Measurements from ENCODE around the gene NEK2. TPM values are rescaled to one million over a fixed set of nuclear protein-coding genes. Genes with fewer than 3 reads are reported as not detected.
A peak's percentile ranks its signal among the peaks of the same experiment; 100 is the strongest.

Gene NEK2
- total RNA-seq, 2 donors from 2014 or later, result 9.3 to 31.2 TPM

DNA sequence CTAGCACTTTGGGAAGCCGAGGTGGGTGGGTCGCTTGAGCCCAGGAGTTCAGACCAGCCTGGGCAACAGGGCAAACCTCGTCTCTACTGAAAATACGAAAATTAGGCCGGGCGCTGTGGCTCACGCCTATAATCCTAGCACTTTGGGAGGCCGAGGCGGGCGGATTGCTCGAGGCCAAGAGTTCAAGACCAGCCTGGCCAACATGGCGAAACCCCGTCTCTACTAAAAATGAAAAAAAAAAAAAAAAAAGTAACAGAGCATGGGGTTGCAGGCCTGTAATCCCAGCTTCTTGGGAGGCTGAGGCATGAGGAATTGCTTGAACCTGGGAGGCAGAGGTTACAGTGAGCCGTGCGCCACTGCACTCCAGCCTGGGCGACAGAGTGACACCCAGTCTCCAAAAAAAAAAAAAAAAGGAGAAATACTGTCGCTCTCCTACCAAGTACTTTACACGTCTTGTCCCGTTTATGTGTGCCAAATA, 724 bp upstream of the NEK2 start:
- TF ChIP-seq, protein P1, sequence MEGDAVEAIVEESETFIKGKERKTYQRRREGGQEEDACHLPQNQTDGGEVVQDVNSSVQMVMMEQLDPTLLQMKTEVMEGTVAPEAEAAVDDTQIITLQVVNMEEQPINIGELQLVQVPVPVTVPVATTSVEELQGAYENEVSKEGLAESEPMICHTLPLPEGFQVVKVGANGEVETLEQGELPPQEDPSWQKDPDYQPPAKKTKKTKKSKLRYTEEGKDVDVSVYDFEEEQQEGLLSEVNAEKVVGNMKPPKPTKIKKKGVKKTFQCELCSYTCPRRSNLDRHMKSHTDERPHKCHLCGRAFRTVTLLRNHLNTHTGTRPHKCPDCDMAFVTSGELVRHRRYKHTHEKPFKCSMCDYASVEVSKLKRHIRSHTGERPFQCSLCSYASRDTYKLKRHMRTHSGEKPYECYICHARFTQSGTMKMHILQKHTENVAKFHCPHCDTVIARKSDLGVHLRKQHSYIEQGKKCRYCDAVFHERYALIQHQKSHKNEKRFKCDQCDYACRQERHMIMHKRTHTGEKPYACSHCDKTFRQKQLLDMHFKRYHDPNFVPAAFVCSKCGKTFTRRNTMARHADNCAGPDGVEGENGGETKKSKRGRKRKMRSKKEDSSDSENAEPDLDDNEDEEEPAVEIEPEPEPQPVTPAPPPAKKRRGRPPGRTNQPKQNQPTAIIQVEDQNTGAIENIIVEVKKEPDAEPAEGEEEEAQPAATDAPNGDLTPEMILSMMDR (IDR thresholded peaks at IDR 0.05), result no peak
- H3K9ac ChIP-seq (ENCODE audit: low read depth in 2 of 2, low read length in 2 of 2), result no peak overlapping the region

DNA sequence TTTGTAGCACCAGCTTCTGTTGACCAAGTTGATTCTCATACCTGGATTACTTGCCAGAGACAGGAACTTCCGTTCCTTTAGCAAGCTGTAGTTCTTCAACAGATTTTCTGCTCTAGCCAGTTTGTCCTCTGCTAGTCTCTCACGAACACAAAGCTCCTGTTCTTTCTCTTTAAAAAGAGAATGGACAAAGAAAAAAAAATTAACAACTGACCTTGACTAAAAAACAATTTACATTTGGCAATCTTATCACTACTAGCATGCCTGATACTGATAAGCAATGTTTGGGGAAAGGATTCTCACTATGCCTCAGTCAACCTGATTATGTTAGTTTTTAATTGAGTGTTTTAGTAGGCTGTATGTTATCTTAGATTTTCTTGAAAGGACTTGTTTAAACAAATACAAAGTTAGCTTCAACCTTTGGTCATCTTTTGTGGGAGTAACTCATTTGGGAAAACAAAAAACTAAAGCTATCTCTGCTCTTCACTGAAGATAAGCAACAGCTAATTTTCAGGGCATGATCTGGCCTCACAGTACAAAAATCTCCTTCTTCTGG, 8.3 kb downstream of the NEK2 start:
- DNase-seq, result no peak
- no peak overlapping the region for H3K9ac ChIP-seq (ENCODE audit: low read depth in 2 of 2, low read length in 2 of 2)

More for the DNA sequence above, 724 bp upstream of the NEK2 start:
- H3K27ac ChIP-seq, result peak overlapping the region; percentile 43
- intact Hi-C loops (cut with DNase I), result no loop called here
- H3K4me3 ChIP-seq, result peak overlapping the region; percentile 67
- H3K9me3 ChIP-seq, result no peaks in the 10 kb centered on the region
- no peaks in the 10 kb centered on the region for H3K4me1 ChIP-seq
- H3K36me3 ChIP-seq, result no peaks in the 10 kb centered on the region
- no peaks in the 10 kb centered on the region for H3K27me3 ChIP-seq
- no peak for DNase-seq

DNA sequence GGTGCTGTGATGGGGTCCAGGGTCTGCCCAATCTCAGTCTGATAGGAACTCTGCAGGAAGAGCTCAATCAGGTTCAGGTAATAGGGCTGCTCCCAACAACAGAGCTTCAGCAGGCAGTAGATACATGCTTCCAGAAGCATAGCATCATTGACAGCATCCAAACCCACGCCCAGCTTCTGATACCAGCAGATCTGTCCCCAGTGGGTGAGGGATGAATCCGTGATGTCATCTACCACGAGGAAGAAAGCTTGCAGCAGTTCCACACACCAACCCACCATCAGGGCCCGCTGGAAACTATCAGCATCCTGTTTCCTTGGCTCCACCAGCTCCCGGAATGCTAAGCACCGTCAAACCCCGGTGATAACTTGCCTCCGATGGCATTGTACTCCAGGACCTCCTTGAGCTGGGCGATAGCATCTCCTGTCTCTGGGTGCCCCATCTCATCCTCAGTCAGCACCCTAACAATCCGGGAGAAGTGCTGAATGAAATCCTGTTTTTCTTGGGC, 14.7 kb downstream of the NEK2 start:
- H3K27ac ChIP-seq, result no peak overlapping the region
- no peak overlapping the region for H3K4me3 ChIP-seq
- H3K9me3 ChIP-seq, result no peaks in the 10 kb centered on the region
- H3K27me3 ChIP-seq, result no peaks in the 10 kb centered on the region
- H3K36me3 ChIP-seq, result no peaks in the 10 kb centered on the region
- DNase-seq, result no peak
- H3K9ac ChIP-seq (ENCODE audit: low read depth in 2 of 2, low read length in 2 of 2), result no peak overlapping the region
- intact Hi-C loops (cut with DNase I), result no loop called here
- H3K4me1 ChIP-seq, result no peaks in the 10 kb centered on the region
- TF ChIP-seq, protein P1 (IDR thresholded peaks at IDR 0.05), result no peak

More for the DNA sequence above, 8.3 kb downstream of the NEK2 start:
- intact Hi-C loops (cut with DNase I), result no loop called here
- Histone ChIP-seq H3K27ac (no peak overlapping the region), H3K4me3 (no peak overlapping the region), H3K9me3 (no peaks in the 10 kb centered on the region), H3K4me1 (no peaks in the 10 kb centered on the region), H3K27me3 (no peaks in the 10 kb centered on the region), H3K36me3 (no peaks in the 10 kb centered on the region)
- TF ChIP-seq, protein P1 (IDR thresholded peaks at IDR 0.05), result no peak

DNA sequence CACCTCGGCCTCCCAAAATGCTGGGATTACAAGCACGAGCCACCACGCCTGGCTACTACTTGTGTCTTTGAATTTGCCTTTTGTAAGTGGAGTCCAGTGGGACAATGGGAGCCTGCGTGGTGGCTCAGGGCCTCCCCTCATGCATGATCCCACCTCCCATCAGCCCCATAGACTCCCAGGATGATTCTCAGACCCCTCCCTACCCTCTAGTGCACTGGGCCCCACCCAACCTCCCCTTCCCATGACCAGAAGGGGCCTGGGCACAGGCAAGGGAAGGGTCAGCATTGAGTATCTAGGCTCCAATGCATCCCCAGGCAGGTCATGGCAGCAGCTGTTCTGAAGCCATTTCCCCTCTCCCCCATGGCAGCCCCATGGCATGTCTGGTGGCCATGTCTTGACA, 18.7 kb downstream of the NEK2 start:
- intact Hi-C loops (cut with DNase I), result loop anchor here (5.0 to 10.0 kb wide), 2 partner anchors 134 to 332 kb away; partner anchors contain the start of gene TRAF5
- TF ChIP-seq, protein P1 (IDR thresholded peaks at IDR 0.05), result no peak
- Histone ChIP-seq H3K4me3 (no peak overlapping the region), H3K9me3 (no peaks in the 10 kb centered on the region), H3K4me1 (no peaks in the 10 kb centered on the region), H3K36me3 (no peaks in the 10 kb centered on the region), H3K27ac (no peak overlapping the region), H3K9ac (ENCODE audit: low read depth in 2 of 2, low read length in 2 of 2) (no peak overlapping the region), H3K27me3 (no peaks in the 10 kb centered on the region)
- DNase-seq, result no peak

DNA sequence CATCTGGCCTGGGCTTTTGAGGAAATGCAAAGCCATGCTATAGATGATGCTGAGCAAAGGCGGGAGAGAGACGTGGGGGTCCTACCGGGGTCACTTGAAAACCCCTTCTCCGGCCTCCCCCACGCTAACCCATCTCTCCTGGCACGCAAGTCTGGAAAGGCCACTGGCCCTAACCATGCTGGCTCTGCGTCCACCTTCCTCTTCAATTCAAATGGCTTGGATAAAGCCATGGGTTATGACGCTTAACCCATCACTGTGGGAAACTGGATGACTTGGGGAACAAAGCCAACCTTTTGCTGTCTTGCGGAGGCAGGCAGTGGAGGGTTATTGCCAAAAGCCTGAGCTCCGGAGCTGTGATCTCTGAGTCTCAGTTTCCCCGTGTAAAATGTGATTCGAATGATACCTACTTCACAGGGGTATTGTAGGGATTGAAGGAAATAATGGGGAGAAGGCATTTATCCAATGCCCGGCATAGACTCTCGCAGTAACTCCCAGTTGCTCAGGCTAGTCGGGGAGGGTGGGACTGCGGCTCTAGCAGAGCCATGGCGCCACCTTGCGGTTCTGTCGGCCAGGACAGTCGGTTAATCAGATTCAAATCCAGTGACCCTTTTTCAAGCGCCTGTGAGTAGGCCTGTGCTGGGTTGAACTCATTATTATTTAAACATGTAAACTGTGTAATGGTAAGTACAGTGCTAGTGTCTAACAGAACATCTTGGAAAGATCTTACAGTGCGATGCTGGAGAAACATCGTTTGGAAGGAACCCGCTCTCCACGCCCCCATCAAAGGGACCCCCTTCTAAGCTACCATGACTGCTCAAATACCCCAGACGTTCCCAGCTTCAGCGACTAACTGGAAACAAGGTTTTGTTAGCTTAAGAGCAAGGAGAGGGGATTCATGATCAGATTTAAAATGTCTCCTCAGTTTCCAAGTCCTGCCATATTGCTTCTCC, 20.3 kb downstream of the NEK2 start:
- H3K9me3 ChIP-seq, result no peaks in the 10 kb centered on the region
- H3K4me3 ChIP-seq, result no peak overlapping the region
- DNase-seq, result peak; percentile 89
- no peaks in the 10 kb centered on the region for H3K36me3 ChIP-seq
- no peak overlapping the region for H3K27ac ChIP-seq
- intact Hi-C loops (cut with DNase I), result loop anchor here (2.0 to 10.0 kb wide), 4 partner anchors 78 to 330 kb away; partner anchors contain the start of genes SLC30A1 and TRAF5
- TF ChIP-seq, protein P1 (IDR thresholded peaks at IDR 0.05), result peak; percentile 84
- no peak overlapping the region for H3K9ac ChIP-seq (ENCODE audit: low read depth in 2 of 2, low read length in 2 of 2)
- no peaks in the 10 kb centered on the region for H3K4me1 ChIP-seq
- no peaks in the 10 kb centered on the region for H3K27me3 ChIP-seq
